Measurements from ENCODE around the gene CRTC3. TPM values are rescaled to one million over a fixed set of nuclear protein-coding genes. Genes with fewer than 3 reads are reported as not detected.
"Not testable (repeated sequence)": the region's sequence is repeated elsewhere in the genome, so short reads cannot be mapped to it uniquely, and the experiment has no call there.

The CRTC3 gene
- polyA plus RNA-seq, 4 donors = 3.8 to 25.4 (median 8.5) TPM

DNA sequence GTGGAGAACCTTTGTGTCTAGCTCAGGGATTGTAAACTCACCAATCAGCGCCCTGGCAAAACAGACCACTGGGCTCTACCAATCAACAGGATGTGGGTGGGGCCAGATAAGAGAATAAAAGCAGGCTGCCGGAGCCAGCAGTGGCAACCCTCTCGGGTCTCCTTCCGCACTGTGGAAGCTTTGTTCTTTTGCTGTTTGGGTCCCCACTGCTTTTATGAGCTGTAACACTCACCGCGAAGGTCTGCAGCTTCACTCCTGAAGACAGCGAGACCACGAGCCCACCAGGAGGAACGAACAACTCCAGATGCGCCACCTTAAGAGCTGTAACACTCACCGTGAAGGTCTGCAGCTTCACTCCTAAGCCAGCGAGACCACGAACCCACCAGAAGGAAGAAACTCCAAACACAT is 18.5 kb upstream of the CRTC3 start:
- WGBS, 3 donors = 80 to 95% (median 90%) methylated on average over 11 to 13 of the region's 13 CpGs
- H3K4me3 ChIP-seq (ENCODE audit: low read depth in 1 of 3, low read length in 3 of 3); H3K36me3 ChIP-seq (ENCODE audit: control insufficient read depth in 3 of 3, insufficient read depth in 2 of 3, low read depth in 1 of 3, low read length in 3 of 3); H3K4me1 ChIP-seq (ENCODE audit: control insufficient read depth in 3 of 3, insufficient read depth in 2 of 3, low read depth in 1 of 3, low read length in 2 of 3); H3K27ac ChIP-seq (ENCODE audit: low read depth in 1 of 3, low read length in 2 of 3); FAIRE-seq; DNase-seq; H3K27me3 ChIP-seq (ENCODE audit: control insufficient read depth in 3 of 3, insufficient read depth in 3 of 3, low read length in 3 of 3): not testable (repeated sequence)
- H3K9me3 ChIP-seq (ENCODE audit: control insufficient read depth in 2 of 2, insufficient read depth in 1 of 2, low read depth in 1 of 2, low read length in 1 of 2) = peaks cover 0 to 20% of the 10 kb centered on the region in 2 donors

DNA sequence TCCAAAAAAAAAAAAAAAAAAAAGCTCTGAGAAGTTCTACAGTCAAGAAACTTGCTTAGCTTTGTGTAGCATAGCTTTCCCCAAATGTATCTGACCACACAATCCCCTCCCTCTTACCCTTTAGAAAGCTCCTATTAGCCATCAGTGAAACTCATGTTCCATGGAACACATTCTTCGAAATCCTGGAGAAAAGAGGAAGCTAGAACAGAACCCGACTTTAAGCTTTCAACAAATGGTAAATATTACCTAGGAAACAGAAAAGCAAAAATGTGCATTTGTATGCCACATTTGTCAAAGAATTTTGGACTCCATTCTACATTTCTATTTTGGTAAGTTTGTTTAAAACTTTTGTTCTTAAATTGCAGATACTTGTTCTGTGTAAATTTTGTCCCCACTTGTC is 17.4 kb upstream of the CRTC3 start:
- Histone ChIP-seq H3K4me3 (ENCODE audit: low read depth in 1 of 3, low read length in 3 of 3) (no peak overlapping the region), H3K27ac (ENCODE audit: low read depth in 1 of 3, low read length in 2 of 3) (no peak overlapping the region), H3K36me3 (ENCODE audit: control insufficient read depth in 3 of 3, insufficient read depth in 2 of 3, low read depth in 1 of 3, low read length in 3 of 3) (no peaks in the 10 kb centered on the region), H3K9me3 (ENCODE audit: control insufficient read depth in 2 of 2, insufficient read depth in 1 of 2, low read depth in 1 of 2, low read length in 1 of 2) (peaks cover 0 to 20% of the 10 kb centered on the region in 2 donors), H3K4me1 (ENCODE audit: control insufficient read depth in 3 of 3, insufficient read depth in 2 of 3, low read depth in 1 of 3, low read length in 2 of 3) (no peaks in the 10 kb centered on the region), H3K27me3 (ENCODE audit: control insufficient read depth in 3 of 3, insufficient read depth in 3 of 3, low read length in 3 of 3) (no peaks in the 10 kb centered on the region)
- DNase-seq (no peak), FAIRE-seq (no peak)
- WGBS, 3 donors = 68 to 88% (median 86%) methylated on average over 2 of the region's 2 CpGs

DNA sequence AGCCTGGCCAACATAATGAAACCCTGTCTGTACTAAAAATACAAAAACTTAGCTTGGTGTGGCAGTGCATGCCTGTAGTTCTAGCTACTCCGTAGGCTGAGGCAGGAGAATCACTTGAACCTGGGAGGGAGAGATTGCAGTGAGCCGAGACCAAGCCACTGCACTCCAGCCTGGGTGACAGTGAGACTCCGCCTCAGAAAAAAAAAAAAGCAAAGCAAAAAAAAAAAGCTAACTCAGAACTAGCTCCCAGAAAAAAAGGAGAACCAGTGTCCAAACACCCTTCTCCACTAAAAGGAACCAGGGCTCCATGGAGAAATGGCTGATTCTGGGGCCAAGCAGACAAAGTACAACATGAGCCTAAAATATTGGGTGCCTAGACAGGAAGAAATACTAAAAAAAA is 16.7 kb upstream of the CRTC3 start:
- Histone ChIP-seq H3K4me1 (ENCODE audit: control insufficient read depth in 3 of 3, insufficient read depth in 2 of 3, low read depth in 1 of 3, low read length in 2 of 3) (no peaks in the 10 kb centered on the region), H3K36me3 (ENCODE audit: control insufficient read depth in 3 of 3, insufficient read depth in 2 of 3, low read depth in 1 of 3, low read length in 3 of 3) (no peaks in the 10 kb centered on the region), H3K4me3 (ENCODE audit: low read depth in 1 of 3, low read length in 3 of 3) (no peak overlapping the region), H3K27me3 (ENCODE audit: control insufficient read depth in 3 of 3, insufficient read depth in 3 of 3, low read length in 3 of 3) (no peaks in the 10 kb centered on the region), H3K9me3 (ENCODE audit: control insufficient read depth in 2 of 2, insufficient read depth in 1 of 2, low read depth in 1 of 2, low read length in 1 of 2) (peaks cover 0 to 20% of the 10 kb centered on the region in 2 donors), H3K27ac (ENCODE audit: low read depth in 1 of 3, low read length in 2 of 3) (no peak overlapping the region)
- no peak for FAIRE-seq
- 81 to 93% (median 93%) methylated on average over 3 of the region's 3 CpGs for WGBS, 3 donors
- DNase-seq = no peak

DNA sequence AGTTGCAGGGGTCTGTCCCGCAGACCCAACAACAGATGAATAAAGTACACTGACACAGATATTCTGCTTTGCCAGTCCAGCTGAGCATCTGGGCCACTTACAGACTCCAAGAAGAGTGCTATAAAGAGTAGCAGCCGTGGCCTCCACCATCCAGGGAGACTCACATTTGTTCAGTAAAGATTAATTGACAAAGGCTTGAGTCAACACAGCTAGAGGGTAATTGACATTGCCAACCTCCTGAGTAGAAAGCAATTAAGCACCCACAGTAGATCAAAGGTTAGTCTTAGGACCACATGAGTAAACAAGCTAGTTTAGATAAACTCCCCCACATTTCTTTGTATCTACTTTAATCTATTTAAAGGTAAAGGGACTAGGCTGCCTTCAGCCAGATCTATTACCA is 16.3 kb upstream of the CRTC3 start:
- H3K27me3 ChIP-seq (ENCODE audit: control insufficient read depth in 3 of 3, insufficient read depth in 3 of 3, low read length in 3 of 3) = no peaks in the 10 kb centered on the region
- peaks cover 0 to 20% of the 10 kb centered on the region in 2 donors for H3K9me3 ChIP-seq (ENCODE audit: control insufficient read depth in 2 of 2, insufficient read depth in 1 of 2, low read depth in 1 of 2, low read length in 1 of 2)
- no peak overlapping the region for H3K27ac ChIP-seq (ENCODE audit: low read depth in 1 of 3, low read length in 2 of 3)
- WGBS, 3 donors = 56 to 80% (median 63%) methylated on average over 2 of the region's 2 CpGs
- peak in 1 of 2 donors; percentile 52 for DNase-seq
- FAIRE-seq = no peak
- no peaks in the 10 kb centered on the region for H3K4me1 ChIP-seq (ENCODE audit: control insufficient read depth in 3 of 3, insufficient read depth in 2 of 3, low read depth in 1 of 3, low read length in 2 of 3)
- no peaks in the 10 kb centered on the region for H3K36me3 ChIP-seq (ENCODE audit: control insufficient read depth in 3 of 3, insufficient read depth in 2 of 3, low read depth in 1 of 3, low read length in 3 of 3)
- no peak overlapping the region for H3K4me3 ChIP-seq (ENCODE audit: low read depth in 1 of 3, low read length in 3 of 3)

DNA sequence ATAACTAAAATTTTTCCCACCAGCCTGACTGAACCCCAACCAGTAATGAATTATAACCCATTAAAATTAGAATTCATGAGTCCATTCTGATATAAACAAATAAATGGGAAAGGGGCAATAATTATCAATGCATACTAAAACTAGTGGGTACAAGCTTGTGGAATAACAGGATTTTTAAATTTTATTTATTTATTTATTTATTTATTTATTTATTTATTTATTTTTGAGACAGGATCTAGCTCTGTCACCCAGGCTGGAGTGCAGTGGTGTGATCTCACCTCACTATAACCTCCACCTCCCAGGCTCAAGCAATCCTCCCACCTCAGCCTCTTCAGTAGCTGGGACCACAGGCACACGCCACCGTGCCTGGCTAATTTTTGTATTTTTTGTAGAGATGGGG is 15.8 kb upstream of the CRTC3 start:
- not testable (repeated sequence) for H3K4me1 ChIP-seq (ENCODE audit: control insufficient read depth in 3 of 3, insufficient read depth in 2 of 3, low read depth in 1 of 3, low read length in 2 of 3); H3K4me3 ChIP-seq (ENCODE audit: low read depth in 1 of 3, low read length in 3 of 3); FAIRE-seq; H3K27ac ChIP-seq (ENCODE audit: low read depth in 1 of 3, low read length in 2 of 3); DNase-seq; H3K27me3 ChIP-seq (ENCODE audit: control insufficient read depth in 3 of 3, insufficient read depth in 3 of 3, low read length in 3 of 3); H3K36me3 ChIP-seq (ENCODE audit: control insufficient read depth in 3 of 3, insufficient read depth in 2 of 3, low read depth in 1 of 3, low read length in 3 of 3)
- H3K9me3 ChIP-seq (ENCODE audit: control insufficient read depth in 2 of 2, insufficient read depth in 1 of 2, low read depth in 1 of 2, low read length in 1 of 2) = peaks cover 0 to 20% of the 10 kb centered on the region in 2 donors
- 50 to 100% (median 75%) methylated on average over 2 of the region's 2 CpGs for WGBS, 3 donors

DNA sequence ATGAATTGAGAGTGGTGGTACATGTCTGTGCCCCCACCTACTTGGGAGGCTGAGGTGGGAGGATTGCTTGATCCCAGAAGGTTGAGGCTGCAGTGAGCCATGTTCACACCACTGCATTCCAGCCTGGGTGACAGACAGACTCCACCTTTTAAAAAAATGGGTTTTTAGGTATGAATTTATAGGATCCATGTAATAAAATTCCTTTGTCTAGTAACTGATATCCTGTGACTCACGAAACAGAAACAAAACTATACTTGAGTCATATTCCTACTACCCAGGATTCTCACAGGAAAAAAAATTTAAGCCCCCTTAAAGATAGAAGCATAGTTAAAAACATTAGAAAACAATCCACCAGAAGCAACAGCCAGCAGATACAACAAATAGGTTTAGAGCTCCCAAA is 10.0 kb upstream of the CRTC3 start:
- H3K9me3 ChIP-seq (ENCODE audit: control insufficient read depth in 2 of 2, insufficient read depth in 1 of 2, low read depth in 1 of 2, low read length in 1 of 2) = no peaks in the 10 kb centered on the region
- H3K27ac ChIP-seq (ENCODE audit: low read depth in 1 of 3, low read length in 2 of 3) = no peak overlapping the region
- H3K36me3 ChIP-seq (ENCODE audit: control insufficient read depth in 3 of 3, insufficient read depth in 2 of 3, low read depth in 1 of 3, low read length in 3 of 3) = no peaks in the 10 kb centered on the region
- no peak overlapping the region for H3K4me3 ChIP-seq (ENCODE audit: low read depth in 1 of 3, low read length in 3 of 3)
- 43 to 66% (median 64%) methylated on average over 1 of the region's 1 CpG for WGBS, 3 donors
- no peaks in the 10 kb centered on the region for H3K27me3 ChIP-seq (ENCODE audit: control insufficient read depth in 3 of 3, insufficient read depth in 3 of 3, low read length in 3 of 3)
- DNase-seq (no peak), FAIRE-seq (no peak)
- no peaks in the 10 kb centered on the region for H3K4me1 ChIP-seq (ENCODE audit: control insufficient read depth in 3 of 3, insufficient read depth in 2 of 3, low read depth in 1 of 3, low read length in 2 of 3)

DNA sequence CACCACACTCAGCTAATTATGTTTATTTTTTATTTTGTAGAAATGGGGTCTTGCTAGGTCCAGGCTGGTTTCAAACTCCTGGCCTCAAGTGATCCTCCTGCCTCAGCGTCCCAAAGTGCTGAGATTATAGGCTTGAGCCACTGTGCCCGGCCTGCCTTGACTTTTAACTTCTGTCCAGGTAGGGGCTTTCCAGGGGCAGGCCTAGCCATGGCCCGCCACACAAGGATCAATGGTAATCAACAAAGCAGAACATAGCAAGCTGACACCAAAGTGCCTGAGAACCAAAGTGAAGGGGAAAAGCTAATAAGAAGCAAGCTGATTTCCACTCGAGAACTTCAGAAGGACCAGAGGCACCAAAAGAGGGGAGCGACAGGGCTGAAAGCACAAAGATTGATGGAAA is 9.4 kb upstream of the CRTC3 start:
- Histone ChIP-seq H3K27me3 (ENCODE audit: control insufficient read depth in 3 of 3, insufficient read depth in 3 of 3, low read length in 3 of 3) (no peaks in the 10 kb centered on the region), H3K27ac (ENCODE audit: low read depth in 1 of 3, low read length in 2 of 3) (no peak overlapping the region), H3K36me3 (ENCODE audit: control insufficient read depth in 3 of 3, insufficient read depth in 2 of 3, low read depth in 1 of 3, low read length in 3 of 3) (no peaks in the 10 kb centered on the region), H3K4me3 (ENCODE audit: low read depth in 1 of 3, low read length in 3 of 3) (no peak overlapping the region), H3K9me3 (ENCODE audit: control insufficient read depth in 2 of 2, insufficient read depth in 1 of 2, low read depth in 1 of 2, low read length in 1 of 2) (no peaks in the 10 kb centered on the region), H3K4me1 (ENCODE audit: control insufficient read depth in 3 of 3, insufficient read depth in 2 of 3, low read depth in 1 of 3, low read length in 2 of 3) (no peaks in the 10 kb centered on the region)
- WGBS, 3 donors = 90 to 91% (median 90%) methylated on average over 5 of the region's 5 CpGs
- DNase-seq (no peak), FAIRE-seq (no peak)

DNA sequence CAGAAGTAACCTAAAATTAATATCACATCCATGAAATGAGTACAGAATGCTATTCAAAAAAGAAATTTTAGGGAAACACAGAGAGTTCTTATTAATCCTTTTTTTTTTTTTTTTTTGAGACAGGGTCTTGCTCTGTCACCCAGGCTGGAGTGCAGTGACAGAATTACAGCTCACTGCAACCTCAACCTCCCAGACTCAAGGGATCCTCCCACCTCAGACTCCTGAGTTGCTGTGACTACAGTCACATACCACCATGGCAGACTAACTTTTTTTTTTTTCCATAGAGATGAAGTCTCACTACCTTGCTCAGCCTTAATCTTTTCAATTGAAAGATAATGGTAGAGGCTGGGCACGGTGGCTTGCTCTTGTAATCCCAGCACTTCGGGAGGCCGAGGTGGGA is 6.3 kb upstream of the CRTC3 start:
- DNase-seq (no peak), FAIRE-seq (no peak)
- no peak overlapping the region for H3K27ac ChIP-seq (ENCODE audit: low read depth in 1 of 3, low read length in 2 of 3)
- H3K36me3 ChIP-seq (ENCODE audit: control insufficient read depth in 3 of 3, insufficient read depth in 2 of 3, low read depth in 1 of 3, low read length in 3 of 3) = no peaks in the 10 kb centered on the region
- H3K4me1 ChIP-seq (ENCODE audit: control insufficient read depth in 3 of 3, insufficient read depth in 2 of 3, low read depth in 1 of 3, low read length in 2 of 3) = no peaks in the 10 kb centered on the region
- no peaks in the 10 kb centered on the region for H3K27me3 ChIP-seq (ENCODE audit: control insufficient read depth in 3 of 3, insufficient read depth in 3 of 3, low read length in 3 of 3)
- H3K9me3 ChIP-seq (ENCODE audit: control insufficient read depth in 2 of 2, insufficient read depth in 1 of 2, low read depth in 1 of 2, low read length in 1 of 2) = no peaks in the 10 kb centered on the region
- 87 to 94% (median 92%) methylated on average over 3 of the region's 3 CpGs for WGBS, 3 donors
- no peak overlapping the region for H3K4me3 ChIP-seq (ENCODE audit: low read depth in 1 of 3, low read length in 3 of 3)

DNA sequence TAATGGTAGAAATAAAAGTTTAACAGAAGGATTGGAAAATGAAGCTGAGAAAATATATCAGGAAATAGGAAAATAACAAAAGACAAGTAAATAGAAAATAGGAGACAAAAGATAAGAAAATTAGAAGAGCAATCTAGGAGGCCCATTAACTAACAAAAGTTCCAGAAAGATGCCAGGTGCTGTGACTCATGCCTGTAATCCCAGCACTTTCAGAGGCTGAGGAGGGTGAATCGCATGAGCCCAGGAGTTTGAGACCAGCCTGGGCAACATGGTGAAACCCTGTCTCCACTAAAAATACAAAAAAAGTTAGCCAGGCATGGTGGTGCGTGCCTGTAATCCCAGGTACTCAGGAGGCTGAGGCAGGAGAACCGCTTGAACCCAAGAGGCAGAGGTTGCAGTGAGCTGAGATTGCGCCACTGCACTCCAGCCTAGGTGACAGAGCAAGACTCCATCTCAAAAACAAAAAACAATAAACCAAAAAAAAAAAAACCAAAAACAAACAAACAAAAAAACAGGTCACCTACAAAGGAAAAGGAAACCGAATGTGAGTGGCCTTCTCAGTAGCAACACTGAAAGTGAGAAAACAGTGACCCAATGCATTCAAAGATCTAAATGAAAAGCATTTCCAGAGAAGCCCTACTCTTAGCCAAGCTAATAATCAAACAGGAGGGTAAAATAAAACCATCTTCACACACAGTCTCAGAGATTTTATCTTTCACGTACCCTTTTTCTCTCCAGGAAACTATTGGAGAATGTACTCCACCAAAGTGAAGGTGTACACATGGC is 5.5 kb upstream of the CRTC3 start:
- H3K36me3 ChIP-seq (ENCODE audit: control insufficient read depth in 3 of 3, insufficient read depth in 2 of 3, low read depth in 1 of 3, low read length in 3 of 3); FAIRE-seq; H3K27me3 ChIP-seq (ENCODE audit: control insufficient read depth in 3 of 3, insufficient read depth in 3 of 3, low read length in 3 of 3); H3K4me1 ChIP-seq (ENCODE audit: control insufficient read depth in 3 of 3, insufficient read depth in 2 of 3, low read depth in 1 of 3, low read length in 2 of 3); H3K4me3 ChIP-seq (ENCODE audit: low read depth in 1 of 3, low read length in 3 of 3); H3K9me3 ChIP-seq (ENCODE audit: control insufficient read depth in 2 of 2, insufficient read depth in 1 of 2, low read depth in 1 of 2, low read length in 1 of 2); DNase-seq: not testable (repeated sequence)
- 86 to 90% (median 87%) methylated on average over 6 of the region's 6 CpGs for WGBS, 3 donors
- H3K27ac ChIP-seq (ENCODE audit: low read depth in 1 of 3, low read length in 2 of 3) = peak overlapping the region in 1 of 3 donors; percentile 23
